Caco-2 (cell line): ENCODE results near the gene GUCY1A1. TPM values are rescaled to one million over a fixed set of nuclear protein-coding genes. Genes with fewer than 3 reads are reported as not detected.

Experiments used
- BruUV-seq: library from RNA; stranded (reverse); fragments of 400-500 nt; replicated peaks from 2 replicates; lab custom pipeline; 2021; lab: Mats Ljungman, UMichigan
- CTCF ChIA-PET: fragments of 300-600 bp; sonication (Branson Sonifier 250); formaldehyde crosslinking; loops from one replicate; lab custom pipeline; 2022; ENCODE audit warnings: antibody characterized with exemption; lab: Charles Lee
- POLR2A ChIA-PET: fragments of 300-600 bp; sonication (Branson Sonifier 250); formaldehyde crosslinking; loops from one replicate; lab custom pipeline; 2022; ENCODE audit warnings: antibody characterized with exemption; lab: Charles Lee
- DNase-seq, 2 experiments: peaks; one replicate each; pipeline versions ENCODE4 v3.0.0 to v3.0.0-alpha.2; 2020 to 2022
- H3K27me3 ChIP-seq: replicated peaks from 2 replicates; pipeline ENCODE4 v1.6.0; 2011; ENCODE audit warnings: low read length; ENCODE audit not compliant: control insufficient read depth, insufficient read depth
- H3K36me3 ChIP-seq: 2 replicates; pipeline ENCODE4 v1.5.1; 2011; ENCODE audit warnings: low read length; ENCODE audit not compliant: control insufficient read depth, insufficient read depth
- H3K4me1 ChIP-seq: fragments of 250-450 bp; sonication (Bioruptor Pico); 2 replicates; pipeline ENCODE4 v1.5.1; 2020; ENCODE audit warnings: mild to moderate bottlenecking
- H3K4me3 ChIP-seq: 2 replicates; pipeline ENCODE4 v1.5.1; 2011; ENCODE audit warnings: low read depth, mild to moderate bottlenecking, control low read depth, low read length
- H3K9me3 ChIP-seq: fragments of 250-450 bp; sonication (Bioruptor Pico); 2 replicates; pipeline ENCODE4 v1.5.1; 2020; ENCODE audit warnings: mild to moderate bottlenecking, moderate library complexity
- H3K27ac Mint-ChIP-seq: one replicate; pipeline ENCODE4 v1.8.0; 2022; ENCODE audit warnings: mixed read lengths; ENCODE audit not compliant: unreplicated experiment
- H3K27me3 Mint-ChIP-seq: one replicate; pipeline ENCODE4 v1.8.0; 2022; ENCODE audit warnings: mixed read lengths; ENCODE audit not compliant: insufficient read depth, unreplicated experiment
- H3K36me3 Mint-ChIP-seq: one replicate; pipeline ENCODE4 v1.8.0; 2022; ENCODE audit warnings: mild to moderate bottlenecking, mixed read lengths; ENCODE audit not compliant: insufficient read depth, unreplicated experiment
- H3K4me1 Mint-ChIP-seq: one replicate; pipeline ENCODE4 v1.8.0; 2022; ENCODE audit warnings: low read depth, mixed read lengths; ENCODE audit not compliant: unreplicated experiment
- H3K4me3 Mint-ChIP-seq: one replicate; pipeline ENCODE4 v1.8.0; 2022; ENCODE audit warnings: mild to moderate bottlenecking, moderate library complexity, mixed read lengths; ENCODE audit not compliant: unreplicated experiment
- H3K9me3 Mint-ChIP-seq: one replicate; pipeline ENCODE4 v1.8.0; 2022; ENCODE audit warnings: mixed read lengths; ENCODE audit not compliant: unreplicated experiment
- intact Hi-C: fragments of 100-400 bp; cut with micrococcal nuclease; formaldehyde crosslinking; loops from one replicate; pipeline ENCODE4 v1.10.0; 2022; ENCODE audit not compliant: unreplicated experiment
- total RNA-seq: library from RNA; stranded (reverse); gene quantifications from 2 replicates; pipeline ENCODE4 v1.2.3, GENCODE V29; 2022
- TF ChIP-seq, protein P1 (sequence below), 2 experiments: fragments of 200-600 bp in 1 of 2; IDR thresholded peaks; 1 replicate in 1 of 2; 2 replicates in 1 of 2; pipeline versions ENCODE4 v1.5.1 to v1.8.0; 2011 to 2022; ENCODE audit warnings: antibody characterized with exemption in 1 of 2, control low read depth in 1 of 2, inconsistent platforms in 1 of 2, low read depth in 1 of 2, low read length in 1 of 2, mild to moderate bottlenecking in 1 of 2, moderate library complexity in 1 of 2; ENCODE audit not compliant: insufficient read depth in 1 of 2, severe bottlenecking in 1 of 2, unreplicated experiment in 1 of 2

Gene GUCY1A1
- total RNA-seq, 1 experiment from 2014 or later, result not detected

DNA sequence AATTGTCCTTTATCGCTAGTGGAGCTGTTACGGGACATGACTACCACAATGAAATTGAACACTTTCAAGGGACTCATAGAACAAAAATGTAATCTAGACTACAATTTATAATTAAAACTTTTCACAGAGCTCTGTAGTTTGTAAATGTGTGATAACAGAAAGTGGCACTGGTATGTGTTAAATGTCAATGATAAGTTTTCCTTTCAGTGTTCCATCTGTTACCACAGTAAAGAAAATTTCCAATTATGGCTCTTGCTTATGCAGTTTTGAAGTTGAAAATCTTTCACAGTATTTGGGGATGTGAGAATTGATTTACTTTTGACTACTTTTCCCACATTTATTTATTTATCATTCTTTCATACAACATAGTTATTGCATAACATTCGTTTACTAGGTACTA lies 40.1 kb upstream of the GUCY1A1 start:
- CTCF ChIA-PET, result no interaction called here

DNA sequence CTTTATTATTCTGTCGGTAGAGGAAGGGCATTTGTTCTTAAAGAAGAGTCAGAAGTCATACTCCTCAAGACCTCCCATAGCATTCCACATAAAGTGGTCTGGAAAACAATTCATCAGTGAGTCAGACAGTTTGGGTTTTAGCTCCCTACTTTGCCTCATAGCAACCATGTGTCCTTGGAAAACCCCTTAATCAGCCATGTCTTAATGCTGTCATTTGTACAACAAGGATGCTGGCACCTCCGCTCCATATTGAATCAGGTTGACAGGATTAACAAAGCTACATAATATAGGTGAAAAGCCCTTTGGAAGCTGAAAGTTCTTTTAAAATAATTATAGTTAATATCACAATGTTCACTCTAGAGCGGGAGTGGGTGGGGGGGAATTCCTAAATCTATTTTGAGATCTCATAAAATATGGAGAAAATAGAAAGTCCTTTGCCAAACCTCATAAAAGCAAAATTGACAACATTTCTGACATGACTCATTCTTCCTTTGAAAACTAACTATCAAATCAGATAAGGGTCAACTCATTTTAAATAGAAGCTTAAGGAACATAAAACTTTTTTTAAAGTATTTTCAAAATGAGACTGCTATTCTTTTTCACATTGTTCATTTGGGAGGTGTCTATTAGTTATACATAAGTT lies 37.3 kb upstream of the GUCY1A1 start:
- no peaks in the 10 kb centered on the region for H3K9me3 ChIP-seq
- Mint-ChIP-seq H3K4me3 (no peak overlapping the region), H3K36me3 (no peaks in the 10 kb centered on the region), H3K27ac (no peak overlapping the region), H3K27me3 (no peaks in the 10 kb centered on the region), H3K9me3 (peaks cover 5% of the 10 kb centered on the region), H3K4me1 (no peaks in the 10 kb centered on the region)
- no peaks in the 10 kb centered on the region for H3K4me1 ChIP-seq
- TF ChIP-seq, protein P1, sequence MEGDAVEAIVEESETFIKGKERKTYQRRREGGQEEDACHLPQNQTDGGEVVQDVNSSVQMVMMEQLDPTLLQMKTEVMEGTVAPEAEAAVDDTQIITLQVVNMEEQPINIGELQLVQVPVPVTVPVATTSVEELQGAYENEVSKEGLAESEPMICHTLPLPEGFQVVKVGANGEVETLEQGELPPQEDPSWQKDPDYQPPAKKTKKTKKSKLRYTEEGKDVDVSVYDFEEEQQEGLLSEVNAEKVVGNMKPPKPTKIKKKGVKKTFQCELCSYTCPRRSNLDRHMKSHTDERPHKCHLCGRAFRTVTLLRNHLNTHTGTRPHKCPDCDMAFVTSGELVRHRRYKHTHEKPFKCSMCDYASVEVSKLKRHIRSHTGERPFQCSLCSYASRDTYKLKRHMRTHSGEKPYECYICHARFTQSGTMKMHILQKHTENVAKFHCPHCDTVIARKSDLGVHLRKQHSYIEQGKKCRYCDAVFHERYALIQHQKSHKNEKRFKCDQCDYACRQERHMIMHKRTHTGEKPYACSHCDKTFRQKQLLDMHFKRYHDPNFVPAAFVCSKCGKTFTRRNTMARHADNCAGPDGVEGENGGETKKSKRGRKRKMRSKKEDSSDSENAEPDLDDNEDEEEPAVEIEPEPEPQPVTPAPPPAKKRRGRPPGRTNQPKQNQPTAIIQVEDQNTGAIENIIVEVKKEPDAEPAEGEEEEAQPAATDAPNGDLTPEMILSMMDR (IDR thresholded peaks at IDR 0.05; ENCODE audit: insufficient read depth in 1 of 2, low read depth in 1 of 2, low read length in 1 of 2, severe bottlenecking in 1 of 2, unreplicated experiment in 1 of 2), result no peak
- H3K27me3 ChIP-seq, result no peaks in the 10 kb centered on the region
- DNase-seq, result no peak
- BruUV-seq, result no TSS peak
- CTCF ChIA-PET, result no interaction called here
- no peak overlapping the region for H3K4me3 ChIP-seq
- intact Hi-C loops, result no loop called here
- no peaks in the 10 kb centered on the region for H3K36me3 ChIP-seq
- POLR2A ChIA-PET, result no interaction called here

More for the DNA sequence above, 40.1 kb upstream of the GUCY1A1 start:
- DNase-seq, result no peak
- TF ChIP-seq, protein P1 (IDR thresholded peaks at IDR 0.05; ENCODE audit: insufficient read depth in 1 of 2, low read depth in 1 of 2, low read length in 1 of 2, severe bottlenecking in 1 of 2, unreplicated experiment in 1 of 2), result no peak
- Mint-ChIP-seq H3K27ac (no peak overlapping the region), H3K36me3 (no peaks in the 10 kb centered on the region), H3K4me1 (no peaks in the 10 kb centered on the region), H3K4me3 (no peak overlapping the region), H3K27me3 (peaks cover 2% of the 10 kb centered on the region), H3K9me3 (peaks cover 9% of the 10 kb centered on the region)
- intact Hi-C loops, result no loop called here
- Histone ChIP-seq H3K27me3 (no peaks in the 10 kb centered on the region), H3K4me3 (no peak overlapping the region), H3K9me3 (no peaks in the 10 kb centered on the region), H3K4me1 (no peaks in the 10 kb centered on the region), H3K36me3 (no peaks in the 10 kb centered on the region)
- no TSS peak for BruUV-seq
- POLR2A ChIA-PET, result no interaction called here

DNA sequence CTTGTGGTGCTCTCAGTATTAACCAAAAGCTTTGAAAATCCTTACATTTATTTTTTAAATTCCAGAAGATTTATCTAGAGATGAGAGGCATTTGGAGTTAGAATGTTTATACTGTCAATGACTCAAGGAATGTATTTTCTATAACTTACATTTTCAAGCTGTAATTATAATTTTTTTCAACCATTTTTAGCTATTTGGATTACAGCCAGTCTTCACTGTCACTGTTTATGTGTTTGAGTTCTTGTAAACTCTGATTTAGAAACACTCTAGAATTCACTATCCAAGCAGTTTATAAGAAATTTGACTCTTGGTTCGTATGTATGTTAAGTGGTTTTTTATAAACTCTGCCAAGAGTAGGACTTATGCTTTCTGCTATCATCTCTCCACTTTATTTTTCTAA lies 36.7 kb upstream of the GUCY1A1 start:
- CTCF ChIA-PET, result no interaction called here
- Mint-ChIP-seq H3K27me3 (no peaks in the 10 kb centered on the region), H3K9me3 (peaks cover 9% of the 10 kb centered on the region), H3K36me3 (no peaks in the 10 kb centered on the region), H3K4me1 (no peaks in the 10 kb centered on the region), H3K4me3 (no peak overlapping the region), H3K27ac (no peak overlapping the region)
- DNase-seq, result no peak
- Histone ChIP-seq H3K36me3 (no peaks in the 10 kb centered on the region), H3K4me1 (no peaks in the 10 kb centered on the region), H3K9me3 (no peaks in the 10 kb centered on the region), H3K4me3 (no peak overlapping the region), H3K27me3 (no peaks in the 10 kb centered on the region)
- BruUV-seq, result no TSS peak
- TF ChIP-seq, protein P1 (IDR thresholded peaks at IDR 0.05; ENCODE audit: insufficient read depth in 1 of 2, low read depth in 1 of 2, low read length in 1 of 2, severe bottlenecking in 1 of 2, unreplicated experiment in 1 of 2), result no peak
- intact Hi-C loops, result no loop called here
- POLR2A ChIA-PET, result no interaction called here
